CD4-positive, alpha-beta T cell treated with Interleukin-1 beta for 1 hour (primary cell): ENCODE data around the gene DPH2.

Experiments used
- DNase-seq, 2 donors: peaks; one replicate each; pipeline ENCODE4 v3.0.0-alpha.2; 2020 to 2022

DPH2 gene

DNA sequence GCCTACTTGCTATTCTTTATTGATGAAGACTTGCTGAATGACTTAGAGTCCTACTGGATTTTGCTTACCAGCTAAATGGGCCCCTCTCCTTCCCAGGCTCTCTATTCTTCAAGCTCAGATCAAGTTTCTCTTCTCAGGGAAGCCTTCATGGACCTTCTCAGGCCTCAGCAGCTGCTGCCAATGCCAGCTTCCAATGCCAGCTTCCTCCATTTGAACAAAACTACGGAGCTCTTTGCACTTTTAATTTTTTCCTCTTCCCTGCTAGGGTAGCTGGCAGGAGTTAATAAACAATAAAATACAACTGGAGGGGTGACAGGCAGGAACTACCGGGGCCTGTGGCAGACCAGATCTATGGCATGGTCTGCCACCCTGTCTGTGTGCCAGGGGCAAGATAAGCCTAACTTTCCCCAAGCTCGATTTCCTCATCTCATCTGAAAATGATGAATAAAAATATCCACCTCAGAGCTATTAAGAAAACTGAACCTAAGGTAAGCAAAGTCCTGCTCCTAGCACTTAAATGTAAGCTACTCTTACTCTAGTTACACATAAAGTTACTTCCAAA is 24.1 kb upstream of the DPH2 start:
- DNase-seq, result no peak

DNA sequence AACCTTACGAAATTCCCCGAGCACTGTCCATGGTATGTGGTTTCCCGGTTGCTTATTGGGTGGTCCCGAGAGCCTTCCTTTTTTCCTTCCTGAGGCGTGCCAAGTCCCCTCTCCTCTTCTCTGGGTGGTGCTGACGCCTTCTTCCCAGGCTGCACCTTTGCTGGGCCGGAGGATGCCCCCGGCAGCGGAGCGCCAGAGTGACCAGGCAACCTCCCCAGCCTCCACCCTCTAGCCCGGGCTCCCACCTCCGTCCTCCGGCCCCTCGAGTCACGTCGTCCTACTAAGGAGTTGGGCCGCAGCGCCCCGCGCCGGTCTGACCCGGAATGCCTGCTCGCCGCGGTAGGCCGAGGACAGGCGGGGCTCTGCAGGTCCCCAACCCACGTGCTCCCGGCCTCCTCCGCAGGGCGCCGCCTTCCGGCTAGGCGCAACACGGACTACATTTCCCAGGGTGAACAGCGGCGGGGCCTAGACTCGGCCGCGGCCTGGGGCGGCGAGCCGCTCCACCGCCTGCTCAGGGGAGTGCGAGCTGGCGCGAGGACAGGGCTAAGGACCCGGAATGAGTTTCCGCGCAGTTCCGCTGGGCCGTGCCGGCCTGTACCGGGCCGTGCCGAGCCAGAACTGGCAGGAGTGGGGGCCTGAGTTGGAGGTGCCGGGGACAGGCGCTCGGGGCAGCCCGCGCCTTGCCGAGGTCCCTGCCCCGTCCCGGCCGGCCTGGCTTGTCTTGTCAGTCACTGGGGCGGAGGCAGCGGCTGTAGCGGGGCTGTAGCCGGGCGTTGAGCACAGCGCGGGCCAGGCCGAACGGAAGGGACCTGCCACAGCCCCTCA is 23.4 kb upstream of the DPH2 start, which contains the start of gene IPO13:
Gene IPO13, plus strand, starts transcription at position 715 of the 825 bp plus-strand sequence. CDS start 651 bp downstream, outside the sequence.
- DNase-seq, result peak; percentile 95 to 96

DNA sequence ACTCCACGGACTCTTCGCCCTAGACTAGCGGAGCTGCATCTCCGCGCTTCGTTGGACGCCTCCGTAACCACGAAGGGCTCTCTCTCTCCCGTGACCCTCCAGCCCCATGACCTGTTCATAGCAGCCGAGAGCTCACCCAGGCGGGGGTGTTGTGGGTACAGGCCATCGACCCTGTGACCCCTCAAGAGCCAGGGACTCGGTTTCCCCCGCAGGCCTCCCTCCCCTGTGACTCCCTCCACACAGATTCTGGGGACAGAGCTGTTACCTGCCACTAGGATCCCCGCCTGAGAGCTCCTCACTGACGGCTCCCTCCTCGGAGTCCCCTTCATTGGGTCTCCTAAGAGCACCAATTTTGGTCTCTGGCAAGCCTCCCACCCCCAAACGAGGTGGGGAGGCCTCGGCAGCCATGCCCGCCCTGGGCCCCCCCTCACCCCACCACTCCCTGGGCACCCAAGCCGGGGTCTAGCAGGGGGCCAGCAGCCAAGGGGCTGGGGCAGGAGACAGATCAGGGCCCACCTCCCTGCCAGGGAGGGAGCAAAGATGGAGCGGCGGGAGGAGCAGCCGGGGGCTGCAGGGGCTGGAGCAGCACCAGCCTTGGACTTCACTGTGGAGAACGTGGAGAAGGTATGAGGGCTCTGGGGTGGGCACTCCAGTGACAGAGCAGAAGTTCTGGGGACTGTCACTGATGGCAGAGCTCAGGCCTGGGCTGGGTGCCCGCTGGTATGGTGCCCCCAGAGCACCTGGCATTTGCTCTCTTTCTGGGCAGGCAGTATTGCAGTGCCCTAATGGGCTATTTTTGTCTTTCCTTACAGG is 22.5 kb upstream of the DPH2 start:
- DNase-seq, result no peak

DNA sequence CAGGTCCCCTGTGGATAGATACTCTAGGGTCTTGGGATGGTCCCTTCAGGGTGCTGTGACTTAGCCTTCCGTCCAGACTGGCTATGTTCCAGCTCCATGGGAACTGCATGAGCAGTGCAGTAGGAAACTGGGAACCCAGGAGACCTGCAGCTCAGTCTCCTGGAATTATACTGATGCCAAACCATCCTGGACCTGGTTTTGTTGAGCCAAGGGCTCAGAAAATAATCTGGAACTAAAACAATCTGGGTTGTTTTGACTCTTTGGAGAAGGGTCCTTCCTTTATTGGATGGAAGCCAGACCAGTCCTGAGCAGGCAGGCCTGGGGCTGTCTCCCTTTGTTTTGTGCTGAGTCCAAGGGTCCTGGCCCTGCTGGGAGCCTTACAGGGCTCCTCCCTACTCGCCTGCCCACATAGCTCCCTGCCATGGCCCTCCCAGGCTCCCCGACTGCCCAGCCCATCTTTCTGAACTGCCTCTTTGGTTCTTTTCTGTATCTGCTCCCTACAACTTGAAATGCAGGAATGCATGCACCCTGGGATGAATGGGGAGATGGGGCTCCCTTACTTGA is 21.9 kb upstream of the DPH2 start:
- no peak for DNase-seq

DNA sequence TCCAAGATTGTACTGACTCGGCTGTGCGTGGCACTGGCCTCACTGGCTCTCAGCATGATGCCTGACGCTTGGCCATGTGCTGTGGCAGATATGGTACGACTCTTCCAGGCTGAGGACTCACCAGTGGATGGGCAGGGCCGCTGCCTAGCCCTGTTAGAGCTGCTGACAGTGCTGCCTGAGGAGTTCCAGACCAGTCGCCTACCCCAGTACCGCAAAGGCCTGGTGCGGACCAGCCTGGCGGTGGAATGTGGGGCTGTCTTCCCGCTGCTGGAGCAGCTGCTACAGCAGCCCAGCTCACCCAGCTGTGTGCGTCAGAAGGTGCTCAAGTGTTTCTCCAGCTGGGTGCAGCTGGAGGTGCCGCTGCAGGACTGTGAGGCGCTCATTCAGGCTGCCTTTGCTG is 20.1 kb upstream of the DPH2 start:
- no peak for DNase-seq

DNA sequence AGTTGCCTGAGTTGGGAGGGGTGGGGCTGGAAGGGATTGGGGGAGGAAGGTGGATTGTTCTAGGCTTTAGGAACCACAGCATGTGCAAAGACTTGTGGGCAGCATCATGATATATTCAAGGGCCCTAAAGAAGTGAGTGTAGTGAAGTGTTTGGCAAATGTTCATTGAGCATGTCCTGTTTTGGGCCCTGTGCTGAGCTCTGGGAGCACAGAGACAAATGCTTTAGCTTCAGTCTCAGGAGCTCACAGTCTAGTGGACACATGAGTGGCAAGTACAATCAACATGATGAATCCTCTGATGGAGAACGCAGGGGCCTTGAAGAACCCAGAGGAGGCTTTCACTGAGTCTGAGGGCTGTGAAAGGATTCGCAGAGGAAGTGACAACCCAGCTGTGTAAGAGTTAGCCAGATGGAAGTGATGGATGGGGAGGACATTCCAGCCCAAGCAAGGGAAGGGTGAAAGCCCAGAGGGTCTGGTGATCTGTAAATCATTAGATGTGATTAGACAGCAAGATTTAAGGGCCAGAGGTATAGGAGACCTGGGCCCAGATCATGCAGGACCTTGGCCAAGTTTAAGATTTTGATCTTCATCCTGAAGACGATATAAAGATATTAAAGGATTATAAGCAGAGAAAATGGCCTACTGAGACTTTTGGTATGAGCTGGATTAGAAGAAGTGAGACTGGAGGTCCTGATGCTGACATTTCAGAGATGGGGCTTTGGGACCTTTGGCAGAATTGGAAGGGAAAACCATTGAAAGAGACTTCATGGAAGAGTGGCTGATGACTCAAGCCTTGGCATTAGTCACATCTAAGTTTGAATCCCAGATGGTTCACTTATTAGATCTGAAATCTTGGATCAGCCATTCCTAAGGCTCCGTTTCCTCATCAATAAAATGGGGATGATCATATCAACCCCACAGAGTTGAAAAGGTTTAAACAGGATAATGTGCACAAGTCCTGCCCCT is 18.5 kb upstream of the DPH2 start:
- DNase-seq, result no peak

DNA sequence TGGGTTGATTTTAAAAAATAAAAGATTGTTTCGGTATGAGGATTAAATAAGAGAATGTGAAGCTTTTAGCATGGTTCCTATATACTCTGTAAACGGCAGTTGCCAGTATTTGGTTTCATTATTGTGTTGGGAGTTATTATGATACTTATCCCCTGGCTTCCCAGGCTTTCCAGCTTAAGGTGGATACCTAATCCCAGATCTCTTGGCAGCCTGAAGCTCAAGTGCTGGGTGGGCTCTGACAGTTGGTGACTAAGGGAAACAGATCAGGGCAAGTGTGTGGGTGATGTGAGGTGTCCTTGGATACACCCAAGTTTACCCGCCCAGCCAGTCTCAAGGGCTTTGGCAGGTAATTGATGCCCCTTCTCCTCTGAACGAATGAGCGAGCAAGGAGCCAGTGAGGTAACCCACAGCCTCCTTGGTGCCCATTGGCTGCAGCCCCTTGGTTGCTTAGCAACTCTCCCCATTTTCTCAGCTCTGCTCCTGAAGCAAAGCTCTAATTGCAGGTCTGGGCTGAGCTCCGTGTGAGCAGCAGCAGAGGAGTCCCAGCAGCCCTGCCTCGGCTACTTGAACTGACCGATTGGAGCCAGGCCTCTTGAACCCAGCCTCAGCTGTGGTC is 17.0 kb upstream of the DPH2 start:
- no peak for DNase-seq

DNA sequence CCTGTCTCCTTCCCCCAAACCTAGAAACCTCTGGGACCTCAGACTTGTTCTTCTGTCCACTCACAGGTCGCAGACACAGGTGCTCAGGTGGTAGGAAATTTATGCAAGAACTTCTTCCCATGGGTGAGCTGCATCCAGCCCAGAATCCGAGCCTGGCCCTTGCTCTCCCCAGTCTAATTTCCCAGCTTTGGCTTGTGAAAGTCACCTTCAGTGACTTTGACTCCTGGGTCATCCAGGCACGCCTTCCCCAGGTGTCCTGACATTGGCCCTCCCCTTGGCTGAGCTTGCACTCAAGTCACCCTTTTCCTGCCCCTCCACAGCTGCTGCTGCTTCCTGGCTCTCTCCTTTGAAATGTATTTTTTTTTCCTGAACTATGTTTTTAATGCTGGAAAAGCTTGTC is 16.4 kb upstream of the DPH2 start:
- no peak for DNase-seq

DNA sequence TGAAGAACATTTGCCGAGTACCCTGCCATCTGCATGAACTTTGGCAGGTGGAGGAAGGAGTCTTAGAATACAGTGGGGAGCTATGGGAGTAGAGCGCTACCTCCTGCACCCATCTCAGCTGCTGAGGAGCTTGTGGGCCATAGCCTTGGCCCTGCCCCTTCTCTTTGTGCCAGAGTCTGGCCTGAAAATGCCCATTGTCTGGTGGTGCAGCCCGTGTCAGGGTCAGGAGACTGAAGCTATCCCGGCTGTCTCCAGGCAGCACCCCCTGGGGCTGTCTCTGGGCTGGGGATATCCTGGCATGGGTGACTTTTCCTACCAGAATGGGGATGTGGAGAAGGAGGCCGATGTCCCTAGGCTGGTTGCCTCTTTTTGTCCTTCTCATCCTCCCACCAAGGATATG is 15.8 kb upstream of the DPH2 start:
- DNase-seq, result no peak

DNA sequence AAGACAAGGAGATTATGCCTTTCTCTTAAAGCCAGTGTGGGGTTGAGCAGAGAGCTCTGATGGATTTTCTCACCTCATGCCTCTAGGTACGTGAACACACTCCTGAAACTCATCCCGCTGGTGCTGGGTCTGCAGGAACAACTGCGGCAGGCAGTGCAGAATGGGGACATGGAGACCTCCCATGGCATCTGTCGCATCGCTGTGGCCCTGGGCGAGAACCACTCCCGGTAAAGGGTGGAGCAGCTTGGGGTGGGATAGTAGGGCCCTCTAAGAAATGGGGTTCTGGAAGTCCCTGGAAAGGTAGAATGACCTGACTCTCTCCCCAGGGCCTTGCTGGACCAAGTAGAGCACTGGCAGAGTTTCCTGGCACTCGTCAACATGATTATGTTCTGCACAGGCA is 13.6 kb upstream of the DPH2 start:
- DNase-seq, result no peak

DNA sequence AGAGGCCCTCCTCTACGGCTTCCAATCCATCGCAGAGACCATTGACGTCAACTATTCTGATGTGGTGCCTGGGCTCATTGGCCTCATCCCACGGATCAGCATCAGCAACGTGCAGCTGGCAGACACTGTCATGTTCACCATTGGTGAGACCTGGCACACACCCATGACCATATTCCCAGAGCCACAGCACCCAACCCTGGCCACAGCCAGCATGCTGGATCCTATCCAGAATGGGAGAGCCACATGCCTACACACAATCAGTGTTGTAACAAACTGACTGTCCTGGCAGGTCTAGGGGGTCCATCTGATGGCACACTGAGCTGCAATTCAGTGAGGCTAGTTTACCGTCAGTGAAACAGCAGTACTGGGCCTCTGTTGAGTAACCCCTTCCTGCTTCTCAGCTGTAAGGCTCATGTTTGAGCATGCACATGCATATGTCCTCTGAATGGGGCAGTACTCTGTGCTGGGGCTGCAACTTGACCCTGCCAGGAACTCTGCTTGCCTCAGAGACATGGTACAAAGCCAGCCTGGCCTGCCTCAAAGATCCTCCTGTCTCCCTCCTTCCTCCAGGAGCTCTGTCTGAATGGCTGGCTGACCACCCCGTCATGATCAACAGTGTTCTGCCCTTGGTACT is 12.3 kb upstream of the DPH2 start:
- DNase-seq, result no peak

DNA sequence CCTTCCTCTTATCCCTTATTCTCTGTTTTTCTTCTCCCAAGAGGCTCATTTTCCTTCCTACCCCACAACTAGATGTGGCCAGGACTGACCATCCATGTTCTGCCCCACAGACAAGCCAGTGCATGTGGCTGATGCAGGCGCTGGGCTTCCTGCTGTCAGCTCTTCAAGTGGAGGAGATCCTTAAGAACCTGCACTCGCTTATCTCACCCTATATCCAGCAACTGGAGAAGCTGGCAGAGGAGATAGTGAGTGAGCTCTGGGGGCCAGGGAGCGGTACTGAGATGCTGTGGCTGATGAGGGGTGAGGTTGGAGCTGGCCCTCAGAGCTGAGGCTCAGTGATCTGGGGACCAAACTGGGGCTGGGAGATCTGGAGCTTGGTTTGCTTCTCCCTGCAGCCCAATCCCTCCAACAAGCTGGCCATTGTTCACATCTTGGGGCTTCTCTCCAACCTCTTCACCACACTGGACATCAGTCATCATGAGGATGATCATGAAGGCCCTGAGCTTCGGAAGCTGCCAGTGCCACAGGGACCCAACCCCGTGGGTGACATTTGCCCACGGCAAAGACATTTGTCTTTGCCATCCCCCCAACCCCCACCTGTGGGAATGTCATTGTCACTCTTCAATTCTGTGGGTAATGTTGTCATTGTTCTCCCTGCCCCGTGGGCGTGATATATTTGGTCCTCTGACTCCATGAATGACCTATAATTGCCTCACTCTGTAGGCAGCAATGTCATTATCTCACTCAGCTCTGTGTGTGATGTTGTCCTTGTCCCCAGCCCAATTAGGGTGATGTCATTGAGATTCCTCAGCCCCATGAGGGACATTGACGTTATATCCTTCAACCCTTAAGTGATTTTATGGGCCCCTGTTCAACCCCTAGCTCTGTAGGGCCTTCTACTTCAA is 11.2 kb upstream of the DPH2 start:
- DNase-seq, result no peak

DNA sequence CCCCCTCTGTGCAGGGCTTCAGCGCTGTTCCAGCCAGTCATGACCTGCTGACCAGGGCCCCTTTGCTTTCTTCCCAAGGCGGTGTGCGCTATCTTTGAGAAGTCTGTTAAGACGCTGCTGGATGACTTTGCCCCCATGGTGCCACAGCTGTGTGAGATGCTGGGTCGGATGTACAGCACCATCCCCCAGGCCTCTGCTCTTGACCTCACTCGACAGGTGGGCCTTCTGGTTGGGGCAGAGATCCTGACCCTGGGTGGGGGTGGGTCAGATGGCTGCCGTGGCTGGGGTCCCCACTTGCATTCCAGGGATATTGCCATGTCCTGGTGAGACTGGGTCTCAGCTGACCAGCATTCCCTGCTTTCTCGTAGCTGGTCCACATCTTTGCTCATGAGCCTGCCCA is 9.0 kb upstream of the DPH2 start:
- no peak for DNase-seq

DNA sequence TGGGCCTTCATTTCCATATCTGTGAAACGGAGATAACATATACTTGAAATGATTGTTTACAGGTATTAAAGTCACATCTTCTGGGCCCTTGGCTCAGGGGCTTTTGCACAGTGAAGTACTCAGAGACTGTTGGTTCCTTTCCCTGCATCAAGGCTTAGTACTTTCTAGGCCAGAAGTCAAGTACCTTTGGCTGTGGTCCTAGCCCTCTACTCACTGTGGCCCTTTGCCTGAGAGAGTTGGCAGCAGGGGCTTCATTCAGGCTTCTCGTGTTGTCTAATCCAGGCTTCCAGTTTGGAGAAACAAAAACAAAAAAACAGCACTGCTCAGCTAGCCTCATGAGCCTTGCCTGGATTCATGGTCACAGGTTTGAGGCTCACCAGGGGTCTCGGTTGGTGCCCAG is 8.1 kb upstream of the DPH2 start:
- DNase-seq, result no peak

DNA sequence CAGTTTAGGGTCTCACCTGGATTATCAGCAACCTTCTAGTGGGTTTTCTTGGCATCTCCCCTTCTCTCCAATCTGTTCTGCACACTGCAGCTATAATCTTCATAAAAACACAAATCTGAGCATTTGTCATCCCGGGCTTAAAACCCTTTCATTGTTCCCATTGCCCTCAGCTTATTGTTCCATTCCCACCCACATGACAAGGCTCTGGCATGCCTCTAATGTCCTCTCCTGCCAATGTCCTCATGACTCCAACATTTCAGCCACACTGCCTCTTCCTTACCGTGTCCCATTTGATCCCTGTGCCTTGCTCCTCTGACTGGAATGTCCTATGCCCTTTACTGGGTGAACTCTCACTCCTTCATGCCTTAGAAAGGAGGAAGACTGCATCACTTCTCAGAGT is 7.5 kb upstream of the DPH2 start:
- DNase-seq, result no peak

DNA sequence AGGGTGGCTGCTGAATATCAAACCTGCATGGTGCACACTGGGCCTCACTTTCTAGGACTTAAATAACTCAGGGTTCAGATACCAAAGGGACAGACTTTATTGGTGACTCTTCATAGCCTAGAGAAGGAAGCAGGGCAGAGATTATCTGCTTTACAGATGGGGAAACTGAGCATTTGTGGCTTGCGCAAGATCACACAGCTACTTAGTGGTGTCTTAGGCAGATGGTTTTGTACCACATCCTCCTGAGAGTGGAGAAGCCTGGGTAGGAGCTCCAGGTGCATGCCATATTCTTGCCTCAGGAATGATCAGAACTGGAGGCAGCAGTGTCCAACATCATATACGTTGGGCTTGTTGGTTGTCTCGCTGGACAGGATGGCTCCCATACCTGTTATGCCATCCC is 6.8 kb upstream of the DPH2 start:
- no peak for DNase-seq

DNA sequence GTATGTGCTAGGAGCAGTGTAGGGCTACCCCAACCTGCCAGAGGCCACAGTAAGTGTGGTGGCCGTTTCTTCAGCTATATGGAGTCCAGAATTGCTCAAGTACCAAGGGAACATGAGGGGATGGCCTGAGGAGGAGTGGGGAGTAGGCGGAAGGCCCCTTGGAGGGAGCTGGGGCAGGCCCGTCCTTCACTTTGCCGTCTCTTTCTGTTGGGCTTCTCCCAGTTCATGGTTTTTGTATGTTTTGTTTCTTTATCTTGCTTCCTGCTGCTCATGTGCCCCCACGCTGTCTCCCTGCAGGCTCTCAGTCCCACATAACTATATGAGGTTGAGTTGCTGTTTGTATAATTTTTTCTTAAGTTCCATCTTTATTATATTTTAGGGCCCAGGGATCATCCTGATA is 5.9 kb upstream of the DPH2 start:
- no peak for DNase-seq

DNA sequence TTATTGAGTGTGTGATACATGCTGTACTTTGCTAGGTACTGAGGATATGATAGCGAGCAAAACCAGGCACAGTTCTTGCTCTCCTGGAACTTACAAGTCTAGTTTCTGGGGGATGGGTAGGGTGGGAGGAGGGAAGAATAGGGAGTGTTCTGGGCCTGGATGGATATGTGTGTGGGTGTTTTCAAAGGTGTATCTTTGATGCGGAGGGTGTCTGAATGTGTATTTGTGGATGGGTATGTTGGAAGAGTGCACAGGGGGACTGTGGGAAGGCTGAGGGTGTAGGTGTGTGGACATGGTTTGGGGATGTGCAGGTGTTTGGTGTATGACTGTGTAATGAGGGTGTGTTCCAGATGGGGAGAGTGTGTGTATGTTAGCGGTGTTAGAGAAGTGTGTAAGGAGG is 4.5 kb upstream of the DPH2 start:
- no peak for DNase-seq

DNA sequence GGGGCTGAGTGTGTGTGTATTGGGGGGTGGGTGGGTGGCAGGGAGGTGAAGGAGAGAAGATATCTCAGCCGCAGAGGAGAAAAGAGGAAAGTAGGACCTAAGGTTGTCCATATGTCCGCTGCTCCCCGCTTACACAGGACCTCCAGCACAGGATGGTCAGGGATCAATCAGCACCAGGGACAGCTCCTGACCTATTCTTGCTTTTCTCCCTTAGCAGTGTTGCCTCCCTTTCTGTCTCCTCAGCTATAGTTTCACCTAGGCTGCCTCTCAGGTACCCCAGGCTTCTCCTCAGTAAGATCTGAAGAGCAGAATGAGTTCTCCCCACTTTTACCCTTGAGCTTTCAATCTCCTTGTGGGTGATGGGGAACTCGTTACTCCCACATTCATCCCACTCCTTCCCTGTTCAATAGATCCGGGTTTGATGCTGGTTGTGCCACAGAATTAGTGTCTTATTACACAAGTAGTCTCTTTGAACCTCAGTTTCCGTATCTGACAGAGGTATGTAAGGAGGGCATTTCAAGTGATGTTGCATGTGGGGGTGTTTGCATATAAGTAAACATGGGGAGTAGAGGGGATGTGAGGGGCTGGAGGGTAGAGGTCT is 1.4 kb upstream of the DPH2 start:
- DNase-seq, result no peak

DNA sequence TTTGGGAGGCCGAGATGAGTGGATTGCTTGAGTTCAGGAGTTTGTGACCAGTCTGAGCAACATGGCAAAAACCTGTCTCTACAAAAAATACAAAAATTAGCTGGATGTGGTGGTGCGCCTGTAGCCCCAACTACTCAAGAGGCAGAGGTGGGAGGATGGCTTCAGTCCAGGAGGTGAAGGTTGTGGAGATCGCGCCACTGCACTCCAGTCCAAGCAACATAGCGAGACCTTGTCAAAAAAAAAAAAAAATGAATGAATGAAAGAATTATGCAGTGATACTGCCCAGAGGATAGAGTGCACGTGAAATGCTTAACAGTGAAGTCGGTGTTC is 429 bp upstream of the DPH2 start:
- no peak for DNase-seq
